ENCODE measurements around the gene KATNB1.

- TF ChIP-seq, protein P1, sequence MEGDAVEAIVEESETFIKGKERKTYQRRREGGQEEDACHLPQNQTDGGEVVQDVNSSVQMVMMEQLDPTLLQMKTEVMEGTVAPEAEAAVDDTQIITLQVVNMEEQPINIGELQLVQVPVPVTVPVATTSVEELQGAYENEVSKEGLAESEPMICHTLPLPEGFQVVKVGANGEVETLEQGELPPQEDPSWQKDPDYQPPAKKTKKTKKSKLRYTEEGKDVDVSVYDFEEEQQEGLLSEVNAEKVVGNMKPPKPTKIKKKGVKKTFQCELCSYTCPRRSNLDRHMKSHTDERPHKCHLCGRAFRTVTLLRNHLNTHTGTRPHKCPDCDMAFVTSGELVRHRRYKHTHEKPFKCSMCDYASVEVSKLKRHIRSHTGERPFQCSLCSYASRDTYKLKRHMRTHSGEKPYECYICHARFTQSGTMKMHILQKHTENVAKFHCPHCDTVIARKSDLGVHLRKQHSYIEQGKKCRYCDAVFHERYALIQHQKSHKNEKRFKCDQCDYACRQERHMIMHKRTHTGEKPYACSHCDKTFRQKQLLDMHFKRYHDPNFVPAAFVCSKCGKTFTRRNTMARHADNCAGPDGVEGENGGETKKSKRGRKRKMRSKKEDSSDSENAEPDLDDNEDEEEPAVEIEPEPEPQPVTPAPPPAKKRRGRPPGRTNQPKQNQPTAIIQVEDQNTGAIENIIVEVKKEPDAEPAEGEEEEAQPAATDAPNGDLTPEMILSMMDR (IDR thresholded peaks at IDR 0.05), result no peak
- no peak for TF ChIP-seq POLR2A (IDR thresholded peaks at IDR 0.05)
Measured at GRCh38 chr16:57763285-57764005, 27.9 kb downstream of the KATNB1 start.

Measured in right lobe of liver (tissue), 4 donors.